PFSK-1 (cell line): ENCODE data around the gene ARFGAP1.

ENCODE experiments used
- POLR2AphosphoS5 ChIP-seq: IDR thresholded peaks from 2 replicates; pipeline ENCODE4 v1.6.1; 2012; ENCODE audit warnings: low read depth, mild to moderate bottlenecking, control low read depth, low read length, moderate library complexity
- TAF1 ChIP-seq: IDR thresholded peaks from 2 replicates; pipeline ENCODE4 v1.6.1; 2012; ENCODE audit warnings: low read length, control low read depth, borderline replicate concordance; ENCODE audit not compliant: insufficient read depth

DNA sequence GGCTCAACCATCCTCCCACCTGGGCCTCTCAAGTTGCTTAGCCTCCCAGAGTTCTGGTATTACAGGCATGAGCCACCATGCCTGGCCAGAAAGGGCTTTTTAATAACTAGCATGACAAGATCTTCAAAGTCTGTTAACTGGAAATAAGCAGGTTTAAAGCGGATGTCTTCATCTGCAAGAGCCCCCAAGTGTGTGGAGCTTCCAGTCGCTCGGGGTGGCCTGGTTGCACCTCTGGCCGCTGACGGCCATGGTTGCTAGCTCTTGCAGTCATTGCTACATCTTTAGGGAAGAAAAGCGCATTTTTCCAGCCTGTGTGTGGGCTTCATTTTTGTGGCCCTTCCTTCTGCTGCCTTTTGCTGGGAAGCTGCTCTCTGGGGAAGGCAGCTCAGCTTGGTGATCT is 7.8 kb downstream of the ARFGAP1 start:
- no peak for TF ChIP-seq POLR2AphosphoS5
- no peak for TF ChIP-seq TAF1
